HepG2 (cell line): Measurements from ENCODE around the gene RASD1. TPM values are rescaled to one million over a fixed set of nuclear protein-coding genes. Genes with fewer than 3 reads are reported as not detected.

Experiments used
- AHR ChIP-seq: IDR thresholded peaks from 2 replicates; pipeline ENCODE4 v1.6.1; 2018; ENCODE audit warnings: missing genetic modification reagents, missing compliant biosample characterization
- EED ChIP-seq: sonication (generic); formaldehyde crosslinking; IDR thresholded peaks from 2 replicates; pipeline ENCODE4 v1.5.0; 2020; ENCODE audit warnings: mild to moderate bottlenecking, missing genetic modification reagents
- FOXA3 ChIP-seq: IDR thresholded peaks from 2 replicates; pipeline ENCODE4 v1.6.1; 2016; ENCODE audit warnings: missing genetic modification reagents, missing compliant biosample characterization
- HNF4G ChIP-seq, 2 experiments: sonication (generic) in 1 of 2; formaldehyde crosslinking in 1 of 2; IDR thresholded peaks; 2 replicates each; pipeline versions ENCODE4 v1.4.0 to v1.6.1; 2011 to 2020; ENCODE audit warnings: borderline replicate concordance in 2 of 2, low read depth in 2 of 2, mild to moderate bottlenecking in 2 of 2, low read length in 1 of 2, missing genetic modification reagents in 1 of 2, moderate library complexity in 1 of 2
- KDM2A ChIP-seq: sonication (generic); formaldehyde crosslinking; IDR thresholded peaks from 2 replicates; pipeline ENCODE4 v1.4.0; 2020; ENCODE audit warnings: low read depth, missing genetic modification reagents, borderline replicate concordance
- KDM5B ChIP-seq: sonication (generic); formaldehyde crosslinking; IDR thresholded peaks from 2 replicates; pipeline ENCODE4 v1.4.0; 2020; ENCODE audit warnings: missing genetic modification reagents, mild to moderate bottlenecking, borderline replicate concordance
- MED1 ChIP-seq: sonication (generic); formaldehyde crosslinking; IDR thresholded peaks from 2 replicates; pipeline ENCODE4 v1.4.0; 2020; ENCODE audit warnings: missing genetic modification reagents
- MIER2 ChIP-seq: IDR thresholded peaks from 2 replicates; pipeline ENCODE4 v1.6.1; 2016; ENCODE audit warnings: missing biosample characterization, missing genetic modification reagents
- PHF5A ChIP-seq: IDR thresholded peaks from one replicate; pipeline ENCODE4 v1.6.1; 2018; ENCODE audit warnings: low read depth, missing genetic modification reagents; ENCODE audit not compliant: unreplicated experiment
- TAF1 ChIP-seq: sonication (generic); formaldehyde crosslinking; IDR thresholded peaks from 2 replicates; pipeline ENCODE4 v1.4.0; 2020; ENCODE audit warnings: missing genetic modification reagents
- TEAD3 ChIP-seq: optimal IDR thresholded peaks from 2 replicates; pipeline ENCODE3; 2016; ENCODE audit warnings: borderline replicate concordance
- ZFY ChIP-seq: sonication (generic); formaldehyde crosslinking; IDR thresholded peaks from 2 replicates; pipeline ENCODE4 v1.4.0; 2020; ENCODE audit warnings: missing genetic modification reagents
- ZNF121 ChIP-seq: sonication (generic); formaldehyde crosslinking; IDR thresholded peaks from 2 replicates; pipeline ENCODE4 v1.5.0; 2020; ENCODE audit warnings: mild to moderate bottlenecking, missing genetic modification reagents
- ZNF3 ChIP-seq: IDR thresholded peaks from 2 replicates; pipeline ENCODE4 v1.7.0; 2017; ENCODE audit warnings: inconsistent platforms
- ZNF382 ChIP-seq: sonication (generic); formaldehyde crosslinking; IDR thresholded peaks from 2 replicates; pipeline ENCODE4 v1.5.0; 2020; ENCODE audit warnings: missing genetic modification reagents, mild to moderate bottlenecking, borderline replicate concordance
- ZNF670 ChIP-seq: sonication (generic); formaldehyde crosslinking; IDR thresholded peaks from 2 replicates; pipeline ENCODE4 v1.8.0; 2022; ENCODE audit warnings: mild to moderate bottlenecking, missing genetic modification reagents, borderline replicate concordance
- polyA plus RNA-seq, 8 experiments: library from polyadenylated mRNA; depleted of rRNA in 3 of 8; stranded (reverse) in 7 of 8; unstranded in 1 of 8; fragments of >200 nt; fragmentation: Illumina TruSeq in 4 of 8; extraction: Trizol in 4 of 8; gene quantifications; 2 replicates each; pipeline versions ENCODE4 v1.2.1 to v1.2.3, GENCODE V29; 2011 to 2016; ENCODE audit warnings: low read depth in 4 of 8, missing spikeins in 1 of 8, mixed read lengths in 1 of 8; ENCODE audit not compliant: insufficient read depth in 1 of 8
- total RNA-seq, 5 experiments: library from RNA; depleted of rRNA; stranded (reverse); fragments of >200 nt; fragmentation: Illumina TruSeq; extraction: Trizol; gene quantifications; 2 replicates each; pipeline ENCODE4 v1.2.3, GENCODE V29; 2016; ENCODE audit warnings: low read depth in 1 of 5
- TF ChIP-seq, protein P1 (sequence below): sonication (generic); formaldehyde crosslinking; IDR thresholded peaks from 2 replicates; pipeline ENCODE4 v1.4.0; 2020; ENCODE audit warnings: missing genetic modification reagents
- TF ChIP-seq, protein P2 (sequence below): sonication (generic); formaldehyde crosslinking; IDR thresholded peaks from 2 replicates; pipeline ENCODE4 v1.4.0; 2020; ENCODE audit warnings: missing genetic modification reagents
- TF ChIP-seq, protein P3 (sequence below): sonication (generic); formaldehyde crosslinking; IDR thresholded peaks from 2 replicates; pipeline ENCODE4 v1.8.1; 2023; ENCODE audit warnings: mild to moderate bottlenecking, moderate library complexity, missing genetic modification reagents
- TF ChIP-seq, protein P4 (sequence below): sonication (generic); formaldehyde crosslinking; IDR thresholded peaks from 2 replicates; pipeline ENCODE4 v1.5.0; 2020; ENCODE audit warnings: mild to moderate bottlenecking, missing genetic modification reagents, moderate library complexity

RASD1 gene
- total and polyA plus RNA-seq, 2 of the 13 experiments (the other 11 are each of a cell fraction or from before 2014, with no cell fraction given): 1.6 to 4.2 TPM

DNA sequence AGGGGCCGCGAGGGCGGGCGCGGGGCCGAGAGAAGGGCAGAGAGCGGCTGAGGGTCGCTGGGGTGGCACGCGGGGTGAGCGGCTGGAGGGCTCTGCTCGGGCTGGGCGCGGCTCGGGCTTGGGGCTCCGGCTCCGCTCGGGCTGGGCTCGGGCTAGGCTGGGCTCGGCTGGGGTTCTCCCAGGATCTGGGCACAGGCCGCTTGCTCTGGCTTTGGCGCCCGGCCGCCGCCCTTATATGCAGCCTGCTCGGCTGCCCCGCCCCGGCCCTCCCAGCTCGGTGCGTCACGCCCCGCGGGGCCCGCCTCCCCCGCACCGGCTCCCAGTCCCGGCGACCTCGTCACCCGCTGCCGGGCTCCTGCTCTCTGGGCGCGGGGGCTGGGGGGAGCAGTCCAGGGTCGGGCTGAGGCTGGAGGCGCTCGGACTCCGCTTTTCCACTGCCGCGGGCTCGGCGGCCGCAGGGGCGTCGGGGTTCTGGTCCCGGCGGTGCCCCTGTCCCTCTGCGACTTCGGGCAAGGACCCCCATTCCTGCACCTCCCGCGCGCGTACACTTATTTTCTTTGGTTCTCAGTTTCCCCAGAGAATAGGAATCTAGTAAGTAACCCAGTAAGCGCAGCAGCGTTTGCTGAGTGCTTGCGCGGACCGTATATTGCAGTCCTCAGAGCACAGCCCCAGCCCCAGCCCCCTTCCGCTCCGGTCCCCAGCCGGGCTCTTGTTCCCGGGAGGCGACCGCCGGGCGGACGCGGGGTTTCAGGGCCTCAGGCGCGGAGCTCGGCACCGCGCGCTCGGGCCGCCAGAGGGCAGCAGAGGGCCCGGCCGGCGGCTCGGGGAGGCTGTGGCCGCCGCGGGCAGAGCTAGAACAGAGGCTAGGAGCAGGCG lies at the start of gene RASD1 (continued):
- 0 out of 2 replicates have a peak, but pooled peaks have one; percentile 11 for TF ChIP-seq MIER2
- peak; percentile 74 for TF ChIP-seq ZFY
- TF ChIP-seq, protein P1, sequence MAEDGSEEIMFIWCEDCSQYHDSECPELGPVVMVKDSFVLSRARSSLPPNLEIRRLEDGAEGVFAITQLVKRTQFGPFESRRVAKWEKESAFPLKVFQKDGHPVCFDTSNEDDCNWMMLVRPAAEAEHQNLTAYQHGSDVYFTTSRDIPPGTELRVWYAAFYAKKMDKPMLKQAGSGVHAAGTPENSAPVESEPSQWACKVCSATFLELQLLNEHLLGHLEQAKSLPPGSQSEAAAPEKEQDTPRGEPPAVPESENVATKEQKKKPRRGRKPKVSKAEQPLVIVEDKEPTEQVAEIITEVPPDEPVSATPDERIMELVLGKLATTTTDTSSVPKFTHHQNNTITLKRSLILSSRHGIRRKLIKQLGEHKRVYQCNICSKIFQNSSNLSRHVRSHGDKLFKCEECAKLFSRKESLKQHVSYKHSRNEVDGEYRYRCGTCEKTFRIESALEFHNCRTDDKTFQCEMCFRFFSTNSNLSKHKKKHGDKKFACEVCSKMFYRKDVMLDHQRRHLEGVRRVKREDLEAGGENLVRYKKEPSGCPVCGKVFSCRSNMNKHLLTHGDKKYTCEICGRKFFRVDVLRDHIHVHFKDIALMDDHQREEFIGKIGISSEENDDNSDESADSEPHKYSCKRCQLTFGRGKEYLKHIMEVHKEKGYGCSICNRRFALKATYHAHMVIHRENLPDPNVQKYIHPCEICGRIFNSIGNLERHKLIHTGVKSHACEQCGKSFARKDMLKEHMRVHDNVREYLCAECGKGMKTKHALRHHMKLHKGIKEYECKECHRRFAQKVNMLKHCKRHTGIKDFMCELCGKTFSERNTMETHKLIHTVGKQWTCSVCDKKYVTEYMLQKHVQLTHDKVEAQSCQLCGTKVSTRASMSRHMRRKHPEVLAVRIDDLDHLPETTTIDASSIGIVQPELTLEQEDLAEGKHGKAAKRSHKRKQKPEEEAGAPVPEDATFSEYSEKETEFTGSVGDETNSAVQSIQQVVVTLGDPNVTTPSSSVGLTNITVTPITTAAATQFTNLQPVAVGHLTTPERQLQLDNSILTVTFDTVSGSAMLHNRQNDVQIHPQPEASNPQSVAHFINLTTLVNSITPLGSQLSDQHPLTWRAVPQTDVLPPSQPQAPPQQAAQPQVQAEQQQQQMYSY (CRISPR knock-in tag): 0 out of 2 replicates have a peak, but pooled peaks have one; percentile 30
- TF ChIP-seq EED (CRISPR knock-in tag): no peak
- no peak for TF ChIP-seq HNF4G (IDR thresholded peaks at IDR 0.05; ENCODE audit: borderline replicate concordance, low read depth, low read length)
- 0 out of 2 replicates have a peak, but pooled peaks have one; percentile 34 for TF ChIP-seq HNF4G (CRISPR knock-in tag; IDR thresholded peaks at IDR 0.05; ENCODE audit: borderline replicate concordance, low read depth)
- TF ChIP-seq FOXA3 (CRISPR knock-in tag): 0 out of 2 replicates have a peak, but pooled peaks have one; percentile 19
- TF ChIP-seq MED1 (CRISPR knock-in tag): peak; percentile 42
- TF ChIP-seq KDM5B (CRISPR knock-in tag): peak; percentile 18; the same call in 1 of the 2 replicates
- TF ChIP-seq TAF1 (CRISPR knock-in tag): peak; percentile 66
- no peak for TF ChIP-seq ZNF382 (CRISPR knock-in tag)
- 0 out of 2 replicates have a peak, but pooled peaks have one; percentile 13 for TF ChIP-seq ZNF670 (CRISPR knock-in tag)
- TF ChIP-seq, protein P2, sequence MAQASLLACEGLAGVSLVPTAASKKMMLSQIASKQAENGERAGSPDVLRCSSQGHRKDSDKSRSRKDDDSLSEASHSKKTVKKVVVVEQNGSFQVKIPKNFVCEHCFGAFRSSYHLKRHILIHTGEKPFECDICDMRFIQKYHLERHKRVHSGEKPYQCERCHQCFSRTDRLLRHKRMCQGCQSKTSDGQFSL: peak; percentile 35; the same call in 1 of the 2 replicates
- no peak for TF ChIP-seq ZNF3 (CRISPR knock-in tag)
- TF ChIP-seq PHF5A (CRISPR knock-in tag): peak; percentile 20
- TF ChIP-seq ZNF121 (CRISPR knock-in tag): peak; percentile 58; the same call in 1 of the 2 replicates
- peak; percentile 42; the same call in 1 of the 2 replicates for TF ChIP-seq KDM2A (CRISPR knock-in tag)
- TF ChIP-seq, protein P3, sequence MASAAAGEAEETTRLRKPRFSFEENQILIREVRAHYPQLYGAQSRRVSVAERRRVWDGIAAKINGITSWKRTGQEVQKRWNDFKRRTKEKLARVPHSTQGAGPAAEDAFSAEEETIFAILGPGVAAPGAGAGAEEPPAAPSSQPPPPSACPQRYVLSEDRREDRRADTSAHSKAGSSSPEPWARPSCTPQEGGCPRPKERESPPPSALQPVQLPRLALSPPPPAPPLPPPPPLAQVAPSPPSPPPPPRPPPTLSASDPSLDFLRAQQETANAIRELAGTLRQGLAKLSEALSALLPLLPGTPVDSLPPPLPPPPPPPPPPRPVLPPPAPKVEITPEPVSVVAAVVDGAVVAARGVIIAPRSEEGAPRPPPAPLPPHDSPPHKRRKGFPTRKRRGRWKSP (CRISPR knock-in tag): peak; percentile 39; the same call in 1 of the 2 replicates
- TF ChIP-seq AHR (CRISPR knock-in tag): peak; percentile 39; the same call in 1 of the 2 replicates
- TF ChIP-seq TEAD3 (CRISPR knock-in tag): no peak
- TF ChIP-seq, protein P4, sequence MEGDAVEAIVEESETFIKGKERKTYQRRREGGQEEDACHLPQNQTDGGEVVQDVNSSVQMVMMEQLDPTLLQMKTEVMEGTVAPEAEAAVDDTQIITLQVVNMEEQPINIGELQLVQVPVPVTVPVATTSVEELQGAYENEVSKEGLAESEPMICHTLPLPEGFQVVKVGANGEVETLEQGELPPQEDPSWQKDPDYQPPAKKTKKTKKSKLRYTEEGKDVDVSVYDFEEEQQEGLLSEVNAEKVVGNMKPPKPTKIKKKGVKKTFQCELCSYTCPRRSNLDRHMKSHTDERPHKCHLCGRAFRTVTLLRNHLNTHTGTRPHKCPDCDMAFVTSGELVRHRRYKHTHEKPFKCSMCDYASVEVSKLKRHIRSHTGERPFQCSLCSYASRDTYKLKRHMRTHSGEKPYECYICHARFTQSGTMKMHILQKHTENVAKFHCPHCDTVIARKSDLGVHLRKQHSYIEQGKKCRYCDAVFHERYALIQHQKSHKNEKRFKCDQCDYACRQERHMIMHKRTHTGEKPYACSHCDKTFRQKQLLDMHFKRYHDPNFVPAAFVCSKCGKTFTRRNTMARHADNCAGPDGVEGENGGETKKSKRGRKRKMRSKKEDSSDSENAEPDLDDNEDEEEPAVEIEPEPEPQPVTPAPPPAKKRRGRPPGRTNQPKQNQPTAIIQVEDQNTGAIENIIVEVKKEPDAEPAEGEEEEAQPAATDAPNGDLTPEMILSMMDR (CRISPR knock-in tag): peak; percentile 81
